SK-N-MC (cell line): Measurements from ENCODE around the gene NOS1AP.

Experiments
- DNase-seq: peaks from one replicate; pipeline ENCODE4 v3.0.0-alpha.2; 2011; ENCODE audit warnings: low read depth, low spot score
- H3K27ac ChIP-seq: fragments of 200-600 bp; sonication (generic); 2 replicates; pipeline ENCODE4 v1.5.1; 2016; ENCODE audit warnings: mixed run types
- H3K36me3 ChIP-seq: fragments of 200-600 bp; sonication (generic); 2 replicates; pipeline ENCODE4 v1.6.1; 2017; ENCODE audit warnings: antibody characterized with exemption, low read length, mixed read lengths; ENCODE audit not compliant: insufficient read depth
- H3K4me3 ChIP-seq: fragments of 200-600 bp; sonication (generic); 2 replicates; pipeline ENCODE4 v1.5.1; 2016
- H3K9ac ChIP-seq: fragments of 200-600 bp; sonication (generic); 2 replicates; pipeline ENCODE4 v1.8.0; 2017; ENCODE audit warnings: mixed run types, mixed read lengths; ENCODE audit not compliant: insufficient read length
- H3K9me3 ChIP-seq: fragments of 200-600 bp; sonication (generic); 2 replicates; pipeline ENCODE4 v1.6.1; 2017; ENCODE audit warnings: low read depth, mild to moderate bottlenecking, antibody characterized with exemption, low read length, moderate library complexity, mixed read lengths
- EZH2 ChIP-seq: fragments of 200-600 bp; sonication (generic); IDR thresholded peaks from one replicate; pipeline ENCODE4 v1.6.1; 2017; ENCODE audit warnings: antibody characterized with exemption
- FOXP2 ChIP-seq: optimal IDR thresholded peaks from 2 replicates; pipeline ENCODE3; 2011; ENCODE audit warnings: mild to moderate bottlenecking, moderate library complexity; ENCODE audit not compliant: insufficient read depth; ENCODE audit errors: extremely low read length, control extremely low read depth
- POLR2AphosphoS5 ChIP-seq: IDR thresholded peaks from 2 replicates; pipeline ENCODE4 v1.6.1; 2012; ENCODE audit warnings: mild to moderate bottlenecking, low read depth, low read length, borderline replicate concordance

The NOS1AP gene

DNA sequence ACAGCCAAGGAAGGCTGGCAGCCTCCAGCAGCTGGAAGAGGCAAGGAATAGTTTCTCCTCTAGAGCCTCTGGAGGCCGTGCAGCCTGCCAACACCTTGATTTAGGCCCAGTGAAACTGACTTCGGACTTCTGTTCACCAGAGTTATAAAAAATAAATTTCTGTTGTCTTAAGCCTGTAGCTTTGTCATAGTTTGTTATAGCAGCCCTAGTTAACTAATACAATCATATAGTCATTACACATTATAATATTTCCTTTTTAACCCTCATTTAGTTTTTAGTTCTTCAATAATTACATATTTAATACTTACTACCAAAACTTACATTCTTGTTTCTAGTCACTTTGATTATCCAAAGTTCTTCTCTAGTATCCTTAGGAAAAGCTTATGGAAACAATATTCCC, 20.3 kb downstream of the NOS1AP start:
- no peaks in the 10 kb centered on the region for H3K9me3 ChIP-seq
- TF ChIP-seq FOXP2: no peak
- TF ChIP-seq EZH2: no peak
- no peak for TF ChIP-seq POLR2AphosphoS5
- DNase-seq: no peak

GRCh38 chr1:162090378-162090777, 20.9 kb downstream of the NOS1AP start:
- H3K36me3 ChIP-seq: no peaks in the 10 kb centered on the region
- TF ChIP-seq FOXP2: no peak
- no peak overlapping the region for H3K4me3 ChIP-seq
- H3K9me3 ChIP-seq: no peaks in the 10 kb centered on the region
- H3K9ac ChIP-seq: no peak overlapping the region
- no peak overlapping the region for H3K27ac ChIP-seq
- no peak for DNase-seq

More for the DNA sequence above, 20.3 kb downstream of the NOS1AP start:
- Histone ChIP-seq H3K4me3 (no peak overlapping the region), H3K9ac (no peak overlapping the region), H3K36me3 (no peaks in the 10 kb centered on the region), H3K27ac (no peak overlapping the region)

- Histone ChIP-seq H3K4me3 (no peak overlapping the region), H3K36me3 (no peaks in the 10 kb centered on the region), H3K9ac (no peak overlapping the region), H3K27ac (no peak overlapping the region), H3K9me3 (no peaks in the 10 kb centered on the region)
- DNase-seq: no peak
- TF ChIP-seq EZH2: no peak
- TF ChIP-seq POLR2AphosphoS5: no peak
- TF ChIP-seq FOXP2: no peak
These were observed 22.4 kb downstream of the NOS1AP start for GRCh38 chr1:162091681-162092524.

- no peak for DNase-seq
- no peak overlapping the region for H3K4me3 ChIP-seq
- no peaks in the 10 kb centered on the region for H3K36me3 ChIP-seq
- TF ChIP-seq POLR2AphosphoS5: no peak
- TF ChIP-seq EZH2: no peak
- TF ChIP-seq FOXP2: no peak
- no peak overlapping the region for H3K27ac ChIP-seq
- no peaks in the 10 kb centered on the region for H3K9me3 ChIP-seq
- H3K9ac ChIP-seq: no peak overlapping the region
These were observed 23.6 kb downstream of the NOS1AP start for GRCh38 chr1:162093095-162093494.

GRCh38 chr1:162094271-162094670, 24.8 kb downstream of the NOS1AP start:
- H3K27ac ChIP-seq: no peak overlapping the region
- TF ChIP-seq POLR2AphosphoS5 (no peak), FOXP2 (no peak), EZH2 (no peak)
- no peaks in the 10 kb centered on the region for H3K36me3 ChIP-seq
- H3K9me3 ChIP-seq: no peaks in the 10 kb centered on the region
- H3K9ac ChIP-seq: no peak overlapping the region
- no peak for DNase-seq
- H3K4me3 ChIP-seq: no peak overlapping the region

GRCh38 chr1:162094723-162095122, 25.2 kb downstream of the NOS1AP start:
- no peaks in the 10 kb centered on the region for H3K36me3 ChIP-seq
- no peak overlapping the region for H3K9ac ChIP-seq
- TF ChIP-seq FOXP2 (no peak), POLR2AphosphoS5 (no peak), EZH2 (no peak)
- no peak for DNase-seq
- no peaks in the 10 kb centered on the region for H3K9me3 ChIP-seq
- H3K27ac ChIP-seq: no peak overlapping the region
- no peak overlapping the region for H3K4me3 ChIP-seq

DNA sequence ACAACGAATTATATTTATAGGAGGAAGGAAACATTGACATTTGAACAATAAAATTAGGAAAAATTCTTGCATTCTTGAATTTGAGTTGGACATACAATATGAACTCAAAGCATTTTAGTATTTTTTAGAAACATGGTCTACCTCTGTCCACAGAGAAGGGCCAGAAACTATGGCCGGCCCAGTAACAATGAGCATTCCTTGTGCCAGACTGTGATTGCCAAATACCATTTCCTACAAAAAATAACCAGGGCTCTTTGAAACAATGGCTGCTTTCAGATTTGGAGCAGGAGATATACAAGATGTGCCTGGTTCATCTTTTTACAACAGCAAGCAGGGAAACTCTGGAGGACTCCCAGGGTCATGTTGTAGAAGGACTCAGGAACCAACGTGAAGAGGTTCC, 38.4 kb downstream of the NOS1AP start:
- Histone ChIP-seq H3K4me3 (no peak overlapping the region), H3K9ac (no peak overlapping the region), H3K36me3 (no peaks in the 10 kb centered on the region), H3K9me3 (no peaks in the 10 kb centered on the region), H3K27ac (no peak overlapping the region)
- DNase-seq: no peak
- no peak for TF ChIP-seq POLR2AphosphoS5
- no peak for TF ChIP-seq EZH2
- TF ChIP-seq FOXP2: no peak

DNA sequence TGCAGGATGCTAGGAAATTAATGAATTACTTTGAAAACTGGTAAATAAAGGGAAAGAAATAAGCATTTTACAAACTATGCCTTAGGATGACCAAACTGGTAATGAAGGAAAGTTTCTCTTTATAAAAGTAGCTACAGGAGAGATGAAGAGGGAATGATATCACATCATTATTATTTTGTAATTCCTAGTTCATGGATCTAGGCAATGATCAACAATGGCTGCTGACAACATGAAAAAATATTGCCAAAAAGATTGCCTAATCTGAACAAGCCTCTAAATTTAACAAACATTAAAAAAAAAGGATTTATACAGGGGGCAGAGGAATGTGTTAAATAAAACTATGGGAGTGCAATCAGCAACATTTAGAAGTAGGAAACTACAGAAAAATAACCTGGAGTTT, 38.9 kb downstream of the NOS1AP start:
- no peak overlapping the region for H3K27ac ChIP-seq
- no peak overlapping the region for H3K9ac ChIP-seq
- no peaks in the 10 kb centered on the region for H3K9me3 ChIP-seq
- no peak for TF ChIP-seq POLR2AphosphoS5
- no peak for TF ChIP-seq FOXP2
- TF ChIP-seq EZH2: no peak
- no peak overlapping the region for H3K4me3 ChIP-seq
- no peak for DNase-seq
- H3K36me3 ChIP-seq: no peaks in the 10 kb centered on the region

DNA sequence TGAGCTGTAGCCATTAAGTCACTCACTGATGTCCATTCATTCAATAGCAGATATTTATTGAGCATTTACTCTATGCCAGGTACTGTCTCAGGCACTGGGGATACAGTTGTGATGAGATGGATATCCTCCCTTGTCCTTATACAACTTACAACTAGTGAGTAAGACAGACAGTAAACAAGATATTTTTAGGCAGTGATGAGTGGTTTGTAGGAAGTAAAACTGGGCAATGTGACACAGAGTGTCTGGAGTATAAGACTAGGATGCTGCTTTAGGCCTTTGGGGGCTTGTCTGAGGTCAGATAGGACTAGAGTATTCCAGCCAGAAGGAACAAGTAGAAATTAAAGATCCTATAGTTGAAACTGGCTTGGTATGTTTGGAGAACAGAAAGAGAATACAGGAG, 41.4 kb downstream of the NOS1AP start:
- no peaks in the 10 kb centered on the region for H3K9me3 ChIP-seq
- TF ChIP-seq FOXP2 (no peak), EZH2 (no peak), POLR2AphosphoS5 (no peak)
- no peak overlapping the region for H3K9ac ChIP-seq
- H3K27ac ChIP-seq: no peak overlapping the region
- DNase-seq: no peak
- H3K4me3 ChIP-seq: no peak overlapping the region
- H3K36me3 ChIP-seq: no peaks in the 10 kb centered on the region
